NCI-H2227 treated with DMSO at 0.1 percent for 48 hours (cell line): ENCODE results near the gene SPHK1.
A peak's percentile ranks its signal among the peaks of the same experiment; 100 is the strongest.

Experiments used
- DNase-seq: peaks from one replicate; lab custom pipeline; 2025; lab: John Stamatoyannopoulos, UW

SPHK1 gene

DNA sequence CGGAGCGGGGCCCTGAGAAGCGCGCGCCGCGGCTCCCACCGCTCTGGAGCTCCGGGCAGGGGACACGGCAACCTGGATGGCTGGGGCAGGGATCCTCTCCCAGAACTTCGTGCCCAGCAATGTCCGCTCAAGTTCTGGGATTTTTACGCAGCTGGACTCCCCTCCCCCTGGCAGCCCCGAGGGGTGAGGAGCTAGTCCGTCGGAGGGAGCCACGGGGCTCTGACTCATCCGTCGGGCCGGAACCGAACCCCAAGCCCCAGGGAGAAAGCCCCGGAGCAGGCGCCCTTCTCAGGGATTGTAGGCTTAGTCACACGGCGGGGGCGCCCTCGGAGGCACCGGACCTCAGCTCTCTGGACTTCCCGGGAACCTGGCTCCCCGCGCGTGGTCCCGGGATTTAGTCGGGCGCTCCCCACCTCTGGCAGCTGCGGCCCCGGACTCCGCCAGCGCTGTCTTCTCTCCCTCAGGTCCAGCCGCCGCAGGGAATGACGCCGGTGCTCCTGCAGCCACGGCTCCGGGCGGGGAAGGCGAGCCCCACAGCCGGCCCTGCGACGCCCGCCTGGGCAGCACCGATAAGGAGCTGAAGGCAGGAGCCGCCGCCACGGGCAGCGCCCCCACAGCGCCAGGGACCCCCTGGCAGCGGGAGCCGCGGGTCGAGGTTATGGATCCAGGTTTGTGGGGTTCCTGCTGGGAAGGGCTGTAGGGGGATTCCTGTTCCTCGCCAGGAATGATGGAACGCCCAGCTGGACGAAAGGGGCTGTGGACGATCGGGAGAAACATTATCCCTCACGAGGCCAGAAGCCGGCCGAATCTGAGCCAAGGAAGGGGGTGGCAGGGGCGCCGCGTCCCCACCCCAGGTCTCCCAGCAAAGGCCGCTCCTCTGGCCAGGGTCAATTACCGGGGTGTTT, 830 bp downstream of the SPHK1 start:
- no peak for DNase-seq

GRCh38 chr17:76385892-76386786, 1.7 kb downstream of the SPHK1 start:
- no peak for DNase-seq

GRCh38 chr17:76386966-76387765, 2.8 kb downstream of the SPHK1 start:
- DNase-seq: no peak

GRCh38 chr17:76388966-76389888, 4.8 kb downstream of the SPHK1 start:
- DNase-seq: no peak

GRCh38 chr17:76390003-76390421, 5.6 kb downstream of the SPHK1 start:
- no peak for DNase-seq

DNA sequence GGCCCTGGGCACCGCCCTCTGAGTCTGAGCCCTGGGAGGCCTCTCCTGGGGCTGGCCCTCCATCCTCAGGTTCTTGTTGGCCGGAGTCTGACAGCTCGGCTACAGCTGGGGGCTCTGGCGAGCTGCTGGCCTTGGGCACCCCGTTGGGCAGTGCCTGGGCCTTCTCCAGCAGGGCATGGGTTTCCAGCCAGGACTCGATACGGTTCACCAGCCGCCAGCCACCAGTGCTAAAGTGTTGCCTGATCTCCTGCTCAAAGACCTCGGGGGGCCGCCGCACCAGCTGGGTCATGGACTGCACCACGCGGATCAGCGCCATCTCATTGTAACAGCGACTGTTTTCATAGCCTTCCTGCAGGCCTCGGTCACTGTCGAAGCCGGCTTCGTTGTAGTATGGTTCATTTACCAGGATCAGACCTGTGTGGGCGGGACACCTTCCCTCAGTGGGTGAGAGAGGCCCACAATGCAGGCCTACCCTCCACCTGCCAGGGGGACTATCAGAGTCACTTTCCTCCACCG, 6.8 kb downstream of the SPHK1 start:
- DNase-seq: no peak

GRCh38 chr17:76394166-76394565, 9.8 kb downstream of the SPHK1 start:
- DNase-seq: no peak

GRCh38 chr17:76395980-76396379, 11.6 kb downstream of the SPHK1 start:
- no peak for DNase-seq

DNA sequence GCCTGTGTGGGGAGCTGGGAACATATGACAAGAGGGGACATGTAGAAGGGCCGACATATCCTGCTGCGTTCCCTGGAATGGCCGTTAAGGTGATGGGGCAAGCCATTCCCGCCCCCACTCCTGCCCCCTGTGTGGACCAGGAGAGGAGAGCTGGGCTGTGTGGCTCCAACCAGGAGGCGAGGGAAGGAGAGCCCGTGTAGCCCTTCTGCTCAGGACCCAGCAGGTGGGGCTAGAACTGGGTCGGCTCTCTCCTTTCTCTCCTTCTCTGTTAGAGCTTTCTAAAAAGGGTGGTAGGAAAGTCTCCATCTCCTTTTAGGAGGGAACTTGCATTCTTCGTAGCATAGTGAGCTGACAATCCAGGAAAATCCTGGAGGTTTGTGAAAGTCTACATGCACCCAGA, 12.8 kb downstream of the SPHK1 start:
- no peak for DNase-seq

- peak; percentile 57 for DNase-seq
Observed at GRCh38 chr17:76397687-76398522, 13.5 kb downstream of the SPHK1 start.

DNA sequence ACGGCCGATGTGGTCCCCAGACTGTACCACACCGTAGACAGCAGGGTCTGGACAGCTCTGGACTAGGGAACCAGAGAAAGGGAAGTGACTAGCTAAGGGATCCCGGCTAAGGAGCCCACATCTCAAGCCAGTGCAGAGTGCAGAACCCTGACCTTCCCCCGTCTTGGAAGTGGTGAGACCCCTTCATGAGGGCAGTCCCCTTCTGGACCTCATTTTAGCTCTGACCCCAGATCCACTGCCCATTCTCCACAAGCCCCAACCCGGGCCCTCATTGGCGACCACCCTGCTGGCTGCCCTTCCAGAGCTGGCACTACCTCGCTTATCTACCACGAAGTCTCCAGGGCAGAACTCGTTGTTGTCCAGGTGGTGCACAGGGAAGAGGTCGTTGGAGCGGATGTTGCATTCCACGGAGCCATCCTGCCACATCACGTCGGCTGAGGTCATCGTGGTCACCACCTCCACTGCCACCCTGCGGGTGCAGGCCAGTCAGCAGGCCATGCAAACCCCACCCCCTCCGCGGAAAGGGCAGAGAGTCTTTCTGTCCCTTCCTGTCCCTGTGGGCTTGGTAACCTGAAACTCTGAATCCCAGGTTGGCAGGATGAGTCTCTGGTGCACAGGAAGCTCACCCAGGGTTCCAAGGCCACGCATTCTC, 14.2 kb downstream of the SPHK1 start:
- no peak for DNase-seq

DNA sequence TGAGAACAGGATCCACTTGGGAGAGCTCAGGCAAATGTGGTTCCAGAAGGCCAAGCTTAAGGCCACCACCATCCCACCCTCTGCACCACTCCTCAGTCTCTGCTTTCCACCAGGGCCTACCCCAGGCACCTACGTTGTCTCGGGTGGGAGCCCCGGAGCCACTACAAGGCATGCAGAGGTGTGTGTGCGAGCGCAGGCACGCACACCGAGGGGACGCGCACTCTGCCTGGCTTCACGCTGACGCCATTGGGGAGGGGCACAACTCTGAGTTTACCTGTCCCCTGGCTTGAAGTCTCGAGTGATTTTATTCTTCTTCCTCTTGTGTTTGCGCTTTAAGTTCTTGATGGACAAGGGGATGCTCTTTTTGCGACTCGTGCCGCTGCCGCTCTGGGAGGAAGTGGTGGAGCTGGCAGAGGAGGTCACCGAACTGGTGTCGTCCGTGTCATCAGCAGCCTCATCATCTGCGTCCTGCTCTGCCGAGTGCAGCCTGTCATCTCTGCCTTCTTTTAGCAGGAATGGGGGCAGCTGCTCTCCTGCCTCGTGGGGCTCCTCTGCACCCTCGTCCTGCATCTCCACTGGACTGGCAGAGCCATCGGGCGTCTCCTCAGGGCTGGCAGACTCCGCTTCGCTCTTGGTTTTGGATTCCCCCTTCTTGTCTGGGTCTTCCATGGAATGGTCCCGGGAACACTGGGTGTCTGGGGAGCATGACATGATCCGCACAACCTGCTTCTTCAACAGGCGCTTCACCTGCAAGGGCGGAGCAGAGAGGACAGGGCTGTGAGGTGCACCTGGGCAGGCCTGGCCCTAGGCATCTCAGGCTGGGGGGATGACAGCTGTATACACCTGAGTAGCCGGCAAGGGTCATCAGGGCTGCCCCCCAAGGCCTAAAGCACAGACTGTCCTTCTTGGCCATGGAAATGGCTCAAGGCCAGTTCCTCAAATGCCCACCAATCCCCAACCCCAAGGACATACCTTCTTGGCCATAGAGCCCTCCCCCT, 15.1 kb downstream of the SPHK1 start:
- DNase-seq: no peak

- DNase-seq: no peak
Observed at GRCh38 chr17:76402711-76403110, 18.3 kb downstream of the SPHK1 start.

DNA sequence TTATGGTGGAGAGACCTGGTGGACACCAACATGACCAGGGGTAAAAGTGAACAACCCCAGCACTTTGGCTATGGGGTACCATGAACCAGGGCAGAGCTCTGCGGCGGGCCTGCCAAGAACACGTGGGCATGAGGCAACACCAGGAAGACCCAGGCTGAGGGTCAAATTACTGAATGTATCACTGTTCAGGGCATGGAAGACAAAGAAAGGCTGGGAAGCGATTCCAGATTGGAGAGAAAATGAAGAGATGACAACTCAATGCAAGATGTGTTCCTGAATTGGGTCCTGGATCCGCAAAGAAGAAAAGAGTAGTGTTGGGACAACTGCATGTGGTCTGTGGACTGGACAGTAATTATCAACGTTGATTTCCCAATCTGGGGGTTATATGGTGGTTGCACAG, 19.8 kb downstream of the SPHK1 start:
- DNase-seq: no peak

- no peak for DNase-seq
Observed at GRCh38 chr17:76404976-76405563, 20.7 kb downstream of the SPHK1 start.

GRCh38 chr17:76405607-76405966, 21.2 kb downstream of the SPHK1 start:
- DNase-seq: no peak

DNA sequence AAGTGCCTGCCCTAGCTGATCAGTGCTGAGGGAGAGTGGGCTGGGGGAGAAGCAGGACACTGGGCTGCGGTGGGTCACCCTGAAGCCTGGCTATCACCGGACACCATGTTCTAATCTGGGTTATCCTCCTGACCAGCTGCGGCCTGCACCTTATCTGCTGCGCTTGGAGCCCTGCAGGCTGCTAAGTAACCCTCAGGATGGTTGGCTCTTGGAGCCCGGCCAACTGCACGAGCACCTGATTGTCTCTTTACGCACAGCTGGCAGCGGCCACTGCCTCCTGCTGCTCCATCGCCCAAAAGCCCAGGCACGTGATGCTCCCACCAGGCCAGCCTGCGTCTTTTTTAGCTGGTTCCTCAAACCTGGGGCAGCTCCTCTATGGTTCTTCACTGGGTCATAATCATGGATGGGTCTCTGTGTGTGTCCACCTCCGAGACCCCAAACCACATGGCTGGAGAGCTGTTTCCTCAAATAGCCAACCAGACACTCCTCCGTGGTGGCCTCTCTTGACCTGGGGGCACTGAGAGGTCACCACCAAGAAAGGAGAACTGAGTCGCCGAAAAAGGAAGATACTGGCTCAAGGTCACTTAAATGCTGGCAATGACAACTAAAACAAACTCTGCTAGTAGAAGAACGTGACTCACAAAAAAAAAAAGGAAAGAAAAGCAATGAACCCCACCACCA, 21.7 kb downstream of the SPHK1 start:
- peak; percentile 47 for DNase-seq
